ENCODE measurements around the gene COQ8B.

DNA sequence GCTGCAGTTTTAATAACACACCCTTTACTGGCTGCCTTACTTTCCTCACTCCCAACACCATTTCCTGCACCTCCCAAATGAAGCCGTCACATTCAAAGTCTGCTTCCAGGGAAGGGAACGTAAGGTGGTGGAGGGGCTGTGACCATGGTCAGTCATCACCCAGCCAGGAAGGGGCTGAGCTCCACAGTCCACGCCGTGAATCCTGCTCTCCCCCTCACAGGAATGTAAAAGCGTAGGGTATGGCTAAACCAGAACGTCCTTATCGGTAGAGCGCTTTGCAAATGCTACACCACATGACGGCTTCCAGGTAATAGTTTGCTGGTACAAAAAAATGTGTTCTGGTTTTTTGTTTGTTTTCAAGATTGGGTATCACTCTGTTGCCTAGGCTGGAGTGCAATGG lies 33.2 kb downstream of the COQ8B start:
- TF ChIP-seq, protein P1, sequence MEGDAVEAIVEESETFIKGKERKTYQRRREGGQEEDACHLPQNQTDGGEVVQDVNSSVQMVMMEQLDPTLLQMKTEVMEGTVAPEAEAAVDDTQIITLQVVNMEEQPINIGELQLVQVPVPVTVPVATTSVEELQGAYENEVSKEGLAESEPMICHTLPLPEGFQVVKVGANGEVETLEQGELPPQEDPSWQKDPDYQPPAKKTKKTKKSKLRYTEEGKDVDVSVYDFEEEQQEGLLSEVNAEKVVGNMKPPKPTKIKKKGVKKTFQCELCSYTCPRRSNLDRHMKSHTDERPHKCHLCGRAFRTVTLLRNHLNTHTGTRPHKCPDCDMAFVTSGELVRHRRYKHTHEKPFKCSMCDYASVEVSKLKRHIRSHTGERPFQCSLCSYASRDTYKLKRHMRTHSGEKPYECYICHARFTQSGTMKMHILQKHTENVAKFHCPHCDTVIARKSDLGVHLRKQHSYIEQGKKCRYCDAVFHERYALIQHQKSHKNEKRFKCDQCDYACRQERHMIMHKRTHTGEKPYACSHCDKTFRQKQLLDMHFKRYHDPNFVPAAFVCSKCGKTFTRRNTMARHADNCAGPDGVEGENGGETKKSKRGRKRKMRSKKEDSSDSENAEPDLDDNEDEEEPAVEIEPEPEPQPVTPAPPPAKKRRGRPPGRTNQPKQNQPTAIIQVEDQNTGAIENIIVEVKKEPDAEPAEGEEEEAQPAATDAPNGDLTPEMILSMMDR (IDR thresholded peaks at IDR 0.05) = no peak
- TF ChIP-seq EZH2 (IDR thresholded peaks at IDR 0.05) (no peak), EZH2phosphoT487 (IDR thresholded peaks at IDR 0.05) (no peak)

Data from neural progenitor cell (in vitro differentiated cells).